ENCODE data around the gene DUS4L. TPM values are rescaled to one million over a fixed set of nuclear protein-coding genes. Genes with fewer than 3 reads are reported as not detected.

Gene DUS4L
- total and polyA plus RNA-seq, 2 of the 13 experiments (the other 11 are each of a cell fraction or from before 2014, with no cell fraction given) = 5.6 to 9.8 TPM

DNA sequence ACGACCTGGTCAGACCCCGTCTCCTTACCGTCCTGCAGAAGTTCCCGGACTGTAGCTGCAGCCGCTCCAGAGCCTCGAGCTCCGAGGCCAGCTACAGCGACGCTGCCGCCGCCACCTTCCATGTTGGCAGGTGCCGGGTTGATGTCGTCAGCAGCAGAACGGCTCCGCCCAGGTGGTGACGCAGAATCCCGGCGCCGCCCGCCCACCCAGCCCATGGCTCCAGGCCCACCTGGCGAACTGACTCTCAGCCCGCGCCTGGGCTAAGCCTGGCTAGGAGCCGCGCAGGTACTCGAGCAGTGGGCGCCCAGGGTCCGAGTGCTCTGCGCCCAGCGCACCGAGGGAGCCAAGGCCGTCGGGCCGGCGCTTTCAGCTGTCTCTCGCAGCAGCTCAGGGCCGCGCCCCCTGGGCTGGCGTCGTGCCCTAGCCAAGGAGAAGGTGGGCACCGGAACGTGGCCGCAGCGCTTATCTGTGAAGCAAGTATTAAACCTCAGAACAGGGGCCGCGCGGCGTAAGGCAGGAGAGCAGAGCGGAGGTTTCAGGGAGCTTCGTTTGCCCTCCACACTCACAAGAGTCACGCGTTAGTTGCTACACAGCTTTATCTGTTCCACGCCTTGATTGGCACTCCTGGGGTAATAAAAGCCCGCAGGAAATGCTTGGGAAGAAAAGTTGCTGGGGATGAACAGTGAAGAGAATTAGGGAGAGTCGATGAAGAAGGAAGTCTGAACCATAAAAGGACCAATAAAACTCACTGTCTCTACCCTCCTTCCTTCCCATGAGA, at the start of gene DUS4L, which contains the start of gene COG5 (continued):
- TF ChIP-seq SAFB2 (CRISPR knock-in tag; IDR thresholded peaks at IDR 0.05; ENCODE audit: borderline replicate concordance, low read depth) (no peak), HDAC6 (IDR thresholded peaks at IDR 0.05; ENCODE audit: low read depth, low read length) (no peak), HMG20A (CRISPR knock-in tag; IDR thresholded peaks at IDR 0.05; ENCODE audit: borderline replicate concordance) (no peak), ZMAT3 (CRISPR knock-in tag; conservative IDR thresholded peaks at IDR 0.05) (peak; percentile 94), NR1H2 (CRISPR knock-in tag; IDR thresholded peaks at IDR 0.05; ENCODE audit: borderline replicate concordance, low read depth) (no peak), ZNF12 (CRISPR knock-in tag; IDR thresholded peaks at IDR 0.05) (no peak), KDM5B (CRISPR knock-in tag; IDR thresholded peaks at IDR 0.05; ENCODE audit: borderline replicate concordance) (peak; percentile 90), ZBTB38 (CRISPR knock-in tag; IDR thresholded peaks at IDR 0.05) (peak; percentile 78; the same call in 1 of the 2 replicates), ELF1 (CRISPR knock-in tag; IDR thresholded peaks at IDR 0.05) (peak; percentile 63; the same call in 1 of the 2 replicates), CREM (IDR thresholded peaks at IDR 0.05) (peak; percentile 97), CREM (CRISPR knock-in tag; IDR thresholded peaks at IDR 0.05) (peak; percentile 88), ZNF768 (CRISPR knock-in tag; IDR thresholded peaks at IDR 0.05) (peak; percentile 49; the same call in 1 of the 2 replicates), ATRX (CRISPR knock-in tag; IDR thresholded peaks at IDR 0.05; ENCODE audit: borderline replicate concordance) (no peak), CHCHD3 (CRISPR knock-in tag; IDR thresholded peaks at IDR 0.05) (no peak), ZSCAN21 (CRISPR knock-in tag; IDR thresholded peaks at IDR 0.05; ENCODE audit: borderline replicate concordance) (peak; percentile 84), NCOA2 (CRISPR knock-in tag; IDR thresholded peaks at IDR 0.05) (peak; percentile 54), ZNF850 (CRISPR knock-in tag; conservative IDR thresholded peaks at IDR 0.05) (0 out of 2 replicates have a peak, but pooled peaks have one; percentile 71), ZNF562 (CRISPR knock-in tag; IDR thresholded peaks at IDR 0.05; ENCODE audit: borderline replicate concordance) (no peak), PRMT3 (CRISPR knock-in tag; IDR thresholded peaks at IDR 0.05; ENCODE audit: borderline replicate concordance, low read depth) (peak; percentile 80; the same call in 1 of the 2 replicates), SALL1 (CRISPR knock-in tag; IDR thresholded peaks at IDR 0.05) (peak; percentile 68; the same call in 1 of the 2 replicates), KDM6A (CRISPR knock-in tag; IDR thresholded peaks at IDR 0.05; ENCODE audit: low read depth) (0 out of 2 replicates have a peak, but pooled peaks have one; percentile 11), ZBTB7B (CRISPR knock-in tag; IDR thresholded peaks at IDR 0.05) (peak; percentile 92), ATF1 (CRISPR knock-in tag; IDR thresholded peaks at IDR 0.05) (peak; percentile 98)
- TF ChIP-seq, protein P1, sequence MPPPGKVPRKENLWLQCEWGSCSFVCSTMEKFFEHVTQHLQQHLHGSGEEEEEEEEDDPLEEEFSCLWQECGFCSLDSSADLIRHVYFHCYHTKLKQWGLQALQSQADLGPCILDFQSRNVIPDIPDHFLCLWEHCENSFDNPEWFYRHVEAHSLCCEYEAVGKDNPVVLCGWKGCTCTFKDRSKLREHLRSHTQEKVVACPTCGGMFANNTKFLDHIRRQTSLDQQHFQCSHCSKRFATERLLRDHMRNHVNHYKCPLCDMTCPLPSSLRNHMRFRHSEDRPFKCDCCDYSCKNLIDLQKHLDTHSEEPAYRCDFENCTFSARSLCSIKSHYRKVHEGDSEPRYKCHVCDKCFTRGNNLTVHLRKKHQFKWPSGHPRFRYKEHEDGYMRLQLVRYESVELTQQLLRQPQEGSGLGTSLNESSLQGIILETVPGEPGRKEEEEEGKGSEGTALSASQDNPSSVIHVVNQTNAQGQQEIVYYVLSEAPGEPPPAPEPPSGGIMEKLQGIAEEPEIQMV (CRISPR knock-in tag; IDR thresholded peaks at IDR 0.05; ENCODE audit: low read depth) = no peak
- TF ChIP-seq, protein P2, sequence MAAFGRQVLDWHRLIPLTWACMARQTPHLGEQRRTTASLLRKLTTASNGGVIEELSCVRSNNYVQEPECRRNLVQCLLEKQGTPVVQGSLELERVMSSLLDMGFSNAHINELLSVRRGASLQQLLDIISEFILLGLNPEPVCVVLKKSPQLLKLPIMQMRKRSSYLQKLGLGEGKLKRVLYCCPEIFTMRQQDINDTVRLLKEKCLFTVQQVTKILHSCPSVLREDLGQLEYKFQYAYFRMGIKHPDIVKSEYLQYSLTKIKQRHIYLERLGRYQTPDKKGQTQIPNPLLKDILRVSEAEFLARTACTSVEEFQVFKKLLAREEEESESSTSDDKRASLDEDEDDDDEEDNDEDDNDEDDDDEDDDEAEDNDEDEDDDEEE (CRISPR knock-in tag; IDR thresholded peaks at IDR 0.05) = peak; percentile 92
- TF ChIP-seq, protein P3, sequence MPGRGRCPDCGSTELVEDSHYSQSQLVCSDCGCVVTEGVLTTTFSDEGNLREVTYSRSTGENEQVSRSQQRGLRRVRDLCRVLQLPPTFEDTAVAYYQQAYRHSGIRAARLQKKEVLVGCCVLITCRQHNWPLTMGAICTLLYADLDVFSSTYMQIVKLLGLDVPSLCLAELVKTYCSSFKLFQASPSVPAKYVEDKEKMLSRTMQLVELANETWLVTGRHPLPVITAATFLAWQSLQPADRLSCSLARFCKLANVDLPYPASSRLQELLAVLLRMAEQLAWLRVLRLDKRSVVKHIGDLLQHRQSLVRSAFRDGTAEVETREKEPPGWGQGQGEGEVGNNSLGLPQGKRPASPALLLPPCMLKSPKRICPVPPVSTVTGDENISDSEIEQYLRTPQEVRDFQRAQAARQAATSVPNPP (CRISPR knock-in tag; IDR thresholded peaks at IDR 0.05) = no peak; the same call in 1 of the 2 replicates
- TF ChIP-seq, protein P4, sequence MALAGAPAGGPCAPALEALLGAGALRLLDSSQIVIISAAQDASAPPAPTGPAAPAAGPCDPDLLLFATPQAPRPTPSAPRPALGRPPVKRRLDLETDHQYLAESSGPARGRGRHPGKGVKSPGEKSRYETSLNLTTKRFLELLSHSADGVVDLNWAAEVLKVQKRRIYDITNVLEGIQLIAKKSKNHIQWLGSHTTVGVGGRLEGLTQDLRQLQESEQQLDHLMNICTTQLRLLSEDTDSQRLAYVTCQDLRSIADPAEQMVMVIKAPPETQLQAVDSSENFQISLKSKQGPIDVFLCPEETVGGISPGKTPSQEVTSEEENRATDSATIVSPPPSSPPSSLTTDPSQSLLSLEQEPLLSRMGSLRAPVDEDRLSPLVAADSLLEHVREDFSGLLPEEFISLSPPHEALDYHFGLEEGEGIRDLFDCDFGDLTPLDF (CRISPR knock-in tag; IDR thresholded peaks at IDR 0.05) = peak; percentile 73; the same call in 1 of the 2 replicates
